Measurements from ENCODE around the gene ADGRF1. TPM values are rescaled to one million over a fixed set of nuclear protein-coding genes. Genes with fewer than 3 reads are reported as not detected.

Gene ADGRF1
- total and polyA plus RNA-seq, 2 donors (not counting 3 experiments of a cell fraction or from before 2014, with no cell fraction given): not detected

GRCh38 chr6:46997646-46998045 lies 44.5 kb downstream of the ADGRF1 start:
- Histone ChIP-seq H3K9ac (replicated peaks; ENCODE audit: extremely low read depth, insufficient read depth, low read length) (no peak overlapping the region), H3K27ac (ENCODE audit: insufficient read depth, low read depth, low read length) (no peak overlapping the region), H3K9me1 (replicated peaks; ENCODE audit: control insufficient read depth, extremely low read depth, insufficient read depth, low read length) (no peaks in the 10 kb centered on the region), H3K36me3 (ENCODE audit: control insufficient read depth in 2 of 2, extremely low read depth in 1 of 2, insufficient read depth in 2 of 2, low read length in 2 of 2) (no peaks in the 10 kb centered on the region), H4K20me1 (replicated peaks; ENCODE audit: control insufficient read depth, extremely low read depth, insufficient read depth, low read length) (no peaks in the 10 kb centered on the region), H3K4me2 (ENCODE audit: insufficient read depth, low read length) (no peak overlapping the region), H3K4me3 (replicated peaks in 1 of 3; ENCODE audit: insufficient read depth in 1 of 3, low read depth in 1 of 3, low read length in 3 of 3) (no peak overlapping the region), H3K79me2 (ENCODE audit: control insufficient read depth, insufficient read depth, low read length) (no peaks in the 10 kb centered on the region), H3K9me3 (replicated peaks; ENCODE audit: control insufficient read depth, insufficient read depth, low read length) (no peaks in the 10 kb centered on the region), H2AFZ (ENCODE audit: low read depth, low read length) (no peak overlapping the region), H3K27me3 (ENCODE audit: control insufficient read depth in 2 of 2, insufficient read depth in 2 of 2, low read length in 2 of 2) (no peaks in the 10 kb centered on the region), H3K4me1 (ENCODE audit: control insufficient read depth, extremely low read depth, insufficient read depth, low read length) (peaks cover 19% of the 10 kb centered on the region)
- TF ChIP-seq MYC (IDR thresholded peaks at IDR 0.05; ENCODE audit: low read depth, low read length): no peak
- TF ChIP-seq EZH2 (IDR thresholded peaks at IDR 0.05; ENCODE audit: borderline replicate concordance, low read depth, low read length, severe bottlenecking): no peak
- no peak for TF ChIP-seq POLR2A (IDR thresholded peaks at IDR 0.05; ENCODE audit: low read depth, low read length)
- no peak for TF ChIP-seq GATA2 (IDR thresholded peaks at IDR 0.05; ENCODE audit: insufficient read depth, insufficient read length, low read depth, low read length)
- TF ChIP-seq FOS (IDR thresholded peaks at IDR 0.05; ENCODE audit: borderline replicate concordance, insufficient read depth, low read length): no peak
- TF ChIP-seq CTCF (IDR thresholded peaks at IDR 0.05; ENCODE audit: extremely low read depth in 1 of 2, insufficient read depth in 1 of 2, low read depth in 1 of 2, low read length in 2 of 2): no peak
- TF ChIP-seq MAX (IDR thresholded peaks at IDR 0.05; ENCODE audit: insufficient read depth, insufficient read length): no peak
- TF ChIP-seq POLR2AphosphoS5 (IDR thresholded peaks at IDR 0.05; ENCODE audit: insufficient read depth, low read depth, low read length): no peak
- no peak for TF ChIP-seq JUN (IDR thresholded peaks at IDR 0.05; ENCODE audit: borderline replicate concordance, insufficient read depth, insufficient read length, low read depth)
- POLR2A ChIA-PET: no interaction called here
- FAIRE-seq (no peak), DNase-seq (ENCODE audit: low read depth, low spot score) (no peak)
- CTCF ChIA-PET: no interaction called here
- dilution Hi-C loops (cut with MboI; ENCODE audit: extremely low pct_ligation_motif_present, low sequenced_read_pairs): no loop called here
- intact Hi-C loops (cut with micrococcal nuclease): no loop called here
- BruUV-seq (replicated peaks): no TSS peak
